Upper lobe of left lung (tissue), 6 donors: ENCODE data around the gene SMARCB1. TPM values are rescaled to one million over a fixed set of nuclear protein-coding genes. Genes with fewer than 3 reads are reported as not detected.

Experiments
- ATAC-seq, 2 donors: fragments of 200-7000 bp; cut with Tn5 transposase; one replicate each; pipeline ENCODE4 v1.9.1; 2022; ENCODE audit warnings: mild to moderate bottlenecking in 2 of 2, moderate library complexity in 2 of 2; ENCODE audit not compliant: low FRiP score in 2 of 2
- DNase-seq, 2 donors: peaks; one replicate each; pipeline ENCODE4 v3.0.0-alpha.2; 2019 to 2020
- H3K27ac ChIP-seq, 4 donors: fragments of 200-600 bp; sonication (generic); one replicate each; pipeline ENCODE4 v1.5.1; 2016 to 2019
- H3K27me3 ChIP-seq, 4 donors: fragments of 200-600 bp; sonication (generic); one replicate each; pipeline ENCODE4 v1.5.1; 2017 to 2019
- H3K36me3 ChIP-seq, 4 donors: fragments of 200-600 bp; sonication (generic); one replicate each; pipeline ENCODE4 v1.5.1; 2016 to 2019
- H3K4me1 ChIP-seq, 4 donors: fragments of 200-600 bp; sonication (generic); one replicate each; pipeline ENCODE4 v1.5.1; 2018 to 2019
- H3K4me3 ChIP-seq, 4 donors: fragments of 200-600 bp; sonication (generic); one replicate each; pipeline ENCODE4 v1.5.1; 2017 to 2019; ENCODE audit warnings: mild to moderate bottlenecking in 2 of 4, moderate library complexity in 1 of 4
- H3K9me3 ChIP-seq, 4 donors: fragments of 200-600 bp; sonication (generic); one replicate each; pipeline ENCODE4 v1.5.1; 2018 to 2019
- CTCF ChIP-seq, 6 experiments: fragments of 450-650 bp in 4 of 6; fragments of 200-600 bp in 2 of 6; sonication (generic) in 2 of 6; IDR thresholded peaks; one replicate each; pipeline ENCODE4 v1.5.1; 2016 to 2019; ENCODE audit warnings: antibody characterized with exemption in 6 of 6
- EP300 ChIP-seq, 4 donors: sonication (generic); formaldehyde crosslinking; IDR thresholded peaks; one replicate each; pipeline ENCODE4 v1.5.1; 2017; ENCODE audit warnings: antibody characterized with exemption in 4 of 4, control low read depth in 2 of 4
- POLR2A ChIP-seq, 4 donors: fragments of 450-650 bp; IDR thresholded peaks; one replicate each; pipeline ENCODE4 v1.5.1; 2016 to 2017; ENCODE audit warnings: antibody characterized with exemption in 4 of 4, mild to moderate bottlenecking in 2 of 4
- POLR2AphosphoS5 ChIP-seq, 2 donors: sonication (generic); formaldehyde crosslinking; IDR thresholded peaks; one replicate each; pipeline ENCODE4 v1.5.1; 2017; ENCODE audit warnings: antibody characterized with exemption in 2 of 2
- WGBS, 2 donors: methylation state at CpG; one replicate each; pipeline ENCODE4 v1.1.5; 2017 to 2018; 5-methylcytosine and 5-hydroxymethylcytosine counted together
- total RNA-seq, 6 donors: library from RNA; depleted of rRNA in 4 of 6; stranded (reverse); fragments of >200 nt in 4 of 6; gene quantifications; one replicate each; pipeline versions ENCODE4 v1.1.0 to v1.2.1, GENCODE V29; 2016 to 2021
- donor health status: DM: no; HTN: no; CAD: no; lungs with moderate emphysema.
- donor health status: DM: no; HTN: yes; CAD: no; lungs with severe emphysema.

Gene SMARCB1
- total RNA-seq, 6 donors from 2014 or later: 42.8 to 72.8 (median 57.1) TPM

GRCh38 chr22:23804781-23805291, 18.1 kb downstream of the SMARCB1 start:
- no peaks in the 10 kb centered on the region for H3K4me1 ChIP-seq
- no peak for ATAC-seq
- H3K27ac ChIP-seq: no peak overlapping the region
- no peak for DNase-seq
- no peak overlapping the region for H3K4me3 ChIP-seq
- H3K9me3 ChIP-seq: no peaks in the 10 kb centered on the region
- 79 to 85% methylated on average over 12 of the region's 12 CpGs for WGBS, 2 donors
- H3K36me3 ChIP-seq: peaks cover 31 to 100% (median 69%) of the 10 kb centered on the region in 4 donors
- TF ChIP-seq EP300 (IDR thresholded peaks at IDR 0.05) (no peak), POLR2AphosphoS5 (IDR thresholded peaks at IDR 0.05) (no peak), POLR2A (IDR thresholded peaks at IDR 0.05) (no peak), CTCF (IDR thresholded peaks at IDR 0.05) (no peak)
- H3K27me3 ChIP-seq: no peaks in the 10 kb centered on the region

- Histone ChIP-seq H3K9me3 (no peaks in the 10 kb centered on the region), H3K4me3 (no peak overlapping the region), H3K4me1 (no peaks in the 10 kb centered on the region), H3K27ac (no peak overlapping the region), H3K27me3 (no peaks in the 10 kb centered on the region), H3K36me3 (peaks cover 17 to 100% (median 58%) of the 10 kb centered on the region in 4 donors)
- DNase-seq: no peak
- no peak for ATAC-seq
- WGBS, 2 donors: 91 to 100% methylated on average over 1 of the region's 1 CpG
- no peak for TF ChIP-seq CTCF (IDR thresholded peaks at IDR 0.05)
- no peak for TF ChIP-seq POLR2AphosphoS5 (IDR thresholded peaks at IDR 0.05)
- no peak for TF ChIP-seq POLR2A (IDR thresholded peaks at IDR 0.05)
- no peak for TF ChIP-seq EP300 (IDR thresholded peaks at IDR 0.05)
Measured at GRCh38 chr22:23806837-23807236, 20.1 kb downstream of the SMARCB1 start.

- ATAC-seq (no peak), DNase-seq (no peak)
- H3K4me1 ChIP-seq: no peaks in the 10 kb centered on the region
- no peak overlapping the region for H3K4me3 ChIP-seq
- no peak for TF ChIP-seq POLR2AphosphoS5 (IDR thresholded peaks at IDR 0.05)
- no peak for TF ChIP-seq POLR2A (IDR thresholded peaks at IDR 0.05)
- no peak for TF ChIP-seq CTCF (IDR thresholded peaks at IDR 0.05)
- TF ChIP-seq EP300 (IDR thresholded peaks at IDR 0.05): no peak
- H3K27ac ChIP-seq: no peak overlapping the region
- no peaks in the 10 kb centered on the region for H3K9me3 ChIP-seq
- H3K36me3 ChIP-seq: peaks cover 5 to 85% (median 38%) of the 10 kb centered on the region in 4 donors
- 95 to 98% methylated on average over 4 of the region's 4 CpGs for WGBS, 2 donors
- H3K27me3 ChIP-seq: no peaks in the 10 kb centered on the region
Measured at GRCh38 chr22:23812378-23812777, 25.6 kb downstream of the SMARCB1 start.

- DNase-seq (no peak), ATAC-seq (no peak)
- H3K4me1 ChIP-seq: no peaks in the 10 kb centered on the region
- H3K36me3 ChIP-seq: peaks cover 10 to 85% (median 50%) of the 10 kb centered on the region in 4 donors
- no peaks in the 10 kb centered on the region for H3K9me3 ChIP-seq
- no peak overlapping the region for H3K4me3 ChIP-seq
- H3K27ac ChIP-seq: no peak overlapping the region
- WGBS, 2 donors: 75 to 88% methylated on average over 9 to 10 of the region's 10 CpGs
- no peaks in the 10 kb centered on the region for H3K27me3 ChIP-seq
- TF ChIP-seq CTCF (IDR thresholded peaks at IDR 0.05) (no peak), POLR2AphosphoS5 (IDR thresholded peaks at IDR 0.05) (no peak), POLR2A (IDR thresholded peaks at IDR 0.05) (no peak), EP300 (IDR thresholded peaks at IDR 0.05) (no peak)
Measured at GRCh38 chr22:23815541-23816155, 28.9 kb downstream of the SMARCB1 start.
